HG03558 (cell line): Measurements from ENCODE around the gene RINL.
"Not testable (repeated sequence)": the region's sequence is repeated elsewhere in the genome, so short reads cannot be mapped to it uniquely, and the experiment has no call there.

Source experiments
- ATAC-seq: cut with Tn5 transposase; IDR thresholded peaks from one replicate; pipeline ENCODE4 v1.9.1; 2021; ENCODE audit warnings: moderate number of reproducible peaks; ENCODE audit not compliant: unreplicated experiment; ENCODE audit errors: extremely low read depth

Gene RINL

DNA sequence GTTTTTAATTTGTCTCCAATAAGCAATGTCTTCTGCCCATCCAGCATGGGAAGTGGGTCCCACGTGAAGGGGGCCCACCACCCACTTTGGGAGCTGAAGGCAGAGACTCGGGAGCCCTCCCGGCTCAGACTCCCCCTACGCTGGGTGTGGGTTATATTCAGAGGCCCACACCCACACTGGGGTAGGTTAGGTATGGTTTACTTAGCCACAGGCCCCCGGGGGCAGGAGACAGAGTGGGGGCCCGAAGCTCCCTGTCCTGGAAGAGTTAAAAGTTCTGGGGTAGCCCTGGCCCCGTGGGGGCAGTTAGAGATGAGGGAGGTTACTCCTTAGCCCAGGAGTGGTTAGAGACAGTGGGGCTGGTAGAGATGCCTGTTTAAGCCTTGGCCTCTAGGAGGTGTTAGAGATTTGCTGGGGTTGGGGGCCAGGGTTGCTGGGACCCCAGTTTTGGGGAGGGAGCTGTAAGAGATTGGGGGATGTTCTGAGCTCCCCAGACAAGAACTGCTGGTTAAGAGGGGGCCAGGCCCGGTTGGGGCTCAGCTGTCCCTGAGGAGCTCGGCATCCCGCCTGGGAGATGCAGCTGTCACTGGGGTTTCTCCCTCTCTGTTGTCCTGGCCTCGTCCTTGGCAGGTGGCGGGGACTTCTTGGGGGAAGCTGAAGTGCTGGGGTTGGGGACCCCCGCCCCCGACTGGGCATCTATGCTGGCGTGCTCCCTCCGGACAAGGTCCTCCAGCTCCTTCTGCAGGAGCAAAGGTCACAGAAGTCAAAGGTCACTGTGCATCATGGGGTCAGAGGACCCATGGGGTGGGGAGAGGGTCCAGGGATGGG lies 712 bp upstream of the RINL start:
- no peak for ATAC-seq

DNA sequence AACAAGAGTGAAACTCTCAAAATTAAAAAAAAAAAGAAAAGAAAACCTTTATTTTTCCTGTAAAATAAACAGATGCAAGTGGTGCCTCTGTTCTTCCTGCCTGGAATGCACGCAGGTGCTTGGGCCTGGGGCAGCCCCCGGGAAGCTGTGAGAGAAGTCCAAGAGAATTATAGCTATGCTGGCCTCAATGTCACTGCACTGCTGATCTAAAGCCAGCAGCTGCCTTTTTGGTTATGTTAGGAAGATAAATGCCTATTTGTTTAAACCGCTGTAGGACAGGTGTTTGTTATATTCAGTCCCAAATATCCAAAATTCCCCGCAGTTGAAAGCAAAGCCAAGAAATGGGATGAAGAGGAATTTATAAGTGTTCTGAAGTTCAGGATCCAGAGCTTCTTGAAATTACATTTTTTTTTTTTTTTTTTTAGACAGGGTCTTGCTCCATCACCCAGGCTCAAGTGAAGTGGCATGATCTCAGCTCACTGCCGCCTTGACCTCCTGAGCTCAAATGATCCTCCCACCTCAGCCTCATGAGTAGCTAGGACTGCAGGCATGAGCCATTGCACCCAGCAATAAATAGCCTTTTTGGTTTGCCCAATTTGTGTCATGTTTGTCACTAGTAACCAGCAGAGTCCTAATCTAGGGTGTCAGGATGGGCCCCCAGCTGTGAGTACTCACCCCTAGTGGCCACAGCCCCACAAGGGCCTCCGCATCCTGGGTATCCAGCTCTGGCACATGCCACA lies 2.2 kb downstream of the RINL start:
- ATAC-seq, result no peak

DNA sequence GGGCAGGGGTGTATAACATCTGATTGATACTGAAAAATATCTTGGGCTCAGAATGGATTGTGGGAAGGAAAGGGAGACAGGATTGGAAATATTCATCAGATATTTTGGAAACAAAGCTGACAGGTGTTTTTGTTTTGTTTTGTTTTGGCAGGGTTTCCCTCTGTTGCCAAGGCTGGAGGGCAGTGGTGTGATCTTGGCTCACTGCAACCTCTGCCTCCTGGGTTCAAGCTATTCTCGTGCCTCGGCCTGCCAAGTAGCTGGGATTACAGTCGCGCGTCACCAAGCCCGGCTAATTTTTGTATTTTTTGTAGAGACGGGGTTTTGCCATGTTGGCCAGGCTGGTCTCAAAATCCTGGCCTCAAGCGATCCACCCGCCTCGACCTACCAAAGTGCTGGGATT lies 4.7 kb downstream of the RINL start:
- not testable (repeated sequence) for ATAC-seq

DNA sequence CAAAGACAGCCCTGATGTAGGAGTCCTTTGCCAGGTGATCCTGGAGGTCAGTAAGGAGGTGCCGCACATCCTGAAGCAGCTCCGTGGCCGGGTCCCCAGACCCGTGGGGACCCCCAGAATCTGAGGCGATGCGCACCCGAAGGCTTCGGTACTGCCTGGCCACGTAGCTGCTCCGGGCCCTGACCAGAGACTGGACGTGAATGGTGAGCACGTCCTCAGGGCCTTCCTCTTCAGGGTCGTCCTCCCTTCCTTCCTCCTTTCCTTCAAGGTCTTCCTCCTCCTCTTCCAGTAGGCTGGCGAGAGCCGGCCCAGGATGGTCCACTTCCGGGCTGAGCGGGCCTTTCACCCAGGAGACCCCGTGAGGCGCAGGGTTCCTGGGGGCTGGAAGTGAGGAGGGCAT lies 7.5 kb downstream of the RINL start:
- ATAC-seq, result no peak

DNA sequence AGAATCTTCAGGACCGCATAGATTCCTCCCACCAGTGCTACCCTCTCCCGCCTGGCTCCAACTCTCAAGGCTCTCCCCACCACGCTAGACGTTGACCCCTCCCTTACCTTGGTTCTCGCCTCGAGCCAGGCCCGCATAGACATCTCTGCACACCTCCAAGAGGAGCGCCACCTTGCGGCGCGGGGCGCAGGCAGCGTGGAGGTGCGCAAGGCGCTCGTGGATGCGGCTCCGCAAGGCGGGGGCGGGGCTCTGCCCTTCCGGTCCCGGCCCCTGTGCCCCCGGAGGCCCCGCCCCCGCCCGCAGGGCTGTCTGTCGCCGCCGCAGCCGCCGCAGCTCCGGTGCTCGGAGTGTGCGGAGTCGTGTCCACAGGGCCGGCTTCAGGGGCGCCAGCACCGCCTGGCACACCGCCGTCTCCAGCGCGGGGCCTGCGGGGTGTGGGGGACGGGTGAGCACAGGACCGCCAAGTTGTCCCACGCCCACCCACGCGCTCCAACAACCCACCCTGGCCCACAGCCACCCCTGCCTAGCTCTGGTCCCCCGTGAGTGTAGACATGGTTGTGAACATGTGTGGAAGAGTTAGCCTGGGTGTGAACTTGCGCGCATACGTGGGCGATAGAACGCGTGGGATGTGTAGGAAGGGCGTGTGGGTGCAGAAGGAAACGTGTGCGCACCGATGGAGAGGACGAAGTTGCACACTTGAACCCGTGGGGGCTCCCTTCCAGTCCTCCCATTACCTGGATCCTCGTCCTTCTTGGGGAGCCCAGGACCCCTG lies 8.1 kb downstream of the RINL start:
- ATAC-seq, result no peak

DNA sequence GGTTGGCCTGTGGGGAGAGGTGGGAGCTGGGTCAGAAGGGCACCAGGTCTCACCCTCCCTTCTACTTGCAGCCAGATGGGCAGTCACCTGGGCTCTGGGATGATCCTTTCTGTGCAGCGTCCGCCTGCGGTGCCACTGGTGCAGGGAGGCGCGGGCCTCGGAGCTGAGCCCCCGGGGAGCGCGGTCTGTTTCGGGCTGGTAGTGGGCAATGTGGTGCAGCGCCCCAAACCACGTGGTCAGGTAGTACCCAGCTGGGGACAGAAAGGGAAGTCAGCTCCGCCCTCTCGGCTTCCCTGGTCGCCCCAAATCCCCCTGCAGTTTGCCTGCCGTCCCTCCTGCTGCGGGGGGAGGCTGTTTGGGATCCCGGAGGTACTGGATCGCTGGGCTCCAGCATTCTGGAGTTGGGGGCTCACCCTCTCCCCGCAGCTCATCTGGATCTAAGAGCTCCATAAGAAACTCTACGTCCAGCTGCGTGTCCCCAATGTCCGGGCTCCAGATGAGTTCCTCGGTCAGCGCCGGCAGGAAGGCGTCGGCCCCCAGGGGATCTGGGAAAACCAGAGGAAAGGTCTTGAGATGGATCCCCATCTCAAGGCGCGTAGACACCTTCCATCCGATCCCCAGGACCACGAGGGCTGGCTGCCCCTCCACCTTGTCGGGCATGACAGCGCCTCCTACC lies 8.8 kb downstream of the RINL start:
- ATAC-seq, result no peak

DNA sequence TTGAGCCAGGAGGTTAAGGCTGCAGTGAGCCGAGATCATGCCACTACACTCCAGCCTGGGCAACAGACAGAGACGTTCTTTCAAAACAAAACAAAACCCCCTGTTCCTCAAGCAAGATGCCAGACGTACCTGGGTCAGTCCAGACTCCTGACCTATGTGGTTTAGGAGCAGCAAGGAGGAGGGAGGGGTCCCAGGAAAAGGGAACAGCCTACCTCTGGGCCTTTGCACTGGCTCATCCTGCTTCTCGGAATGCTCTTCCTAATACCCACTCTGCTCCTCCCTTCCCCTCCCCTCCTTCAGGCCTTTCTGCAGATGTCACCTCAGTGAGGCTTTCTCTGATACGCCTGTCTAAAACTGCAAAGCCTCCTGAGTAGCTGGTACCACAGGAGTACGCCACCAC lies 9.5 kb downstream of the RINL start:
- ATAC-seq, result no peak

DNA sequence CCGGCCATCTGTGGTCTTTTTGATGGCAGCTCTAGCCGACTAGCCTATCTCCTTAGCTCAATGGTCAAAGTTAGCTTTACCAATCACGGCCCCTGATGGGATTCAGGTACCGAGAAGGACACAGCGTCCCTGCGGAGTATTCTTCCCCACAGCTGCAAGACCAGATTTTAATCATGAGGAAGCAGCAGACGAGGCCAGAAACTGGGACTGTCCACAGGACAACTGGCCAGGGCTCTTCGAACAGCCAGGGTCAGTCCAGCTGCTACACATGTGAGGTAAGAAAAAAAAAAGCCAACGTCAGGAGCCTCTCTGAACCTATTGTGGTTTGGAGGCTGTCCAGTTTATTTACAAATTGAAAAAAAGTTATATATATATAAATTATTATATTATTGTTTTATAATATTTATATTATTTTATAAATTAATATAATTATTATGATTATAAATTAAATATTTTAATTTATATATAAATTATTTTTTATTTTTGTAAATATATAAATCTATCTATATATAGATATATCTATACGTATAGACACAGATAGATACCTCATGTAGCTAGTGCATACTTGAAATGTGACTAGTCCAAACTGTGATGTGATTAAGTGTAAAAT lies 10.8 kb downstream of the RINL start:
- no peak for ATAC-seq

DNA sequence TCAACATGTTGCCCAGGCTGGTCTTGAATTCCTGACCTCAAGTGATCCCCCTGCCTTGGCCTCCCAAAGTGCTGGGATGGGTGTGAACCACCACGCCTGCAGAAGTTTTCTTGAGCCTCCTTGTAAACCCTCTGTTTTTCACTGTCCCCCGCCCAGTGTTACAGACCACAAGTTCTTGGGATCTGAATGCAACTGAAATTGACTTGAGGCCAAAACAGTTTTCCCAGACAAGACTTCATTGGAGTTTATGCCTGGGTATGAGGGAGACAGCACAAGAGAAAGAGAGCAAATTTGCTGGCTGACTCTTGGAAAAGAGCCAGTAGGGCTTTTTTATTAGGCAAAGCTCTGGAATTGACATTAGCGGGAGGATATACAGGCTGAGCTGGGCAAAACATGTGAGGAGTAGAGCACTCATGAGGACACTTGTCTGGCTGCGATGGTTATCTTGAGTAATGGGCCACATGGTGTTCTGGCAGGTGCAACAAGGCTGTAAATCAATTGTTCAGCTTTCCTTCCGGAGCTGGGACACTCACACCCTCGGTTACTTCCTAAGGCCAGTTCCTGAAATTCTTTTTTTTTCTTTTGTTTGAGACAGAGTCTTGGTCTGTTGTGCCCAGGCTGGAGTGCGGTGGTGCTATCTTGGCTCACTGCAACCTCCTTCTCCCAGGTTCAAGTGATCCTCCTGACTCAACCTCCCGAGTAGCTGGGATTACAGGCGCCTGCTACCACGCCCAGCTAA lies 15.6 kb downstream of the RINL start:
- no peak for ATAC-seq

DNA sequence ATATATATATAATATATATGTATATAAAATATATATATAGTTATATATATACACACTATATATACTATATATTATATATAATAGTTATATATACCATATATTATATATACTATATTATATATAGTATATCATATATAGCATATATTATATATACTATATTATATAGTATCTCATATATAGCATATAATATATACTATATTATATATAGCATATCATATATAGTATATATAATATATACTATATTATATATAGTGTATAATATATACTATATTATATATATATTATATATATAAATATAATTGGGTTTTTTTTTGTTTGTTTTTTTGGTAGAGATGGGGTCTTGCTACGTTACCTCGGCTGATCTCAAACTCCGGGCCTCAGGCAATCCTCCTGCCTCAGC lies 16.7 kb downstream of the RINL start:
- no peak for ATAC-seq

DNA sequence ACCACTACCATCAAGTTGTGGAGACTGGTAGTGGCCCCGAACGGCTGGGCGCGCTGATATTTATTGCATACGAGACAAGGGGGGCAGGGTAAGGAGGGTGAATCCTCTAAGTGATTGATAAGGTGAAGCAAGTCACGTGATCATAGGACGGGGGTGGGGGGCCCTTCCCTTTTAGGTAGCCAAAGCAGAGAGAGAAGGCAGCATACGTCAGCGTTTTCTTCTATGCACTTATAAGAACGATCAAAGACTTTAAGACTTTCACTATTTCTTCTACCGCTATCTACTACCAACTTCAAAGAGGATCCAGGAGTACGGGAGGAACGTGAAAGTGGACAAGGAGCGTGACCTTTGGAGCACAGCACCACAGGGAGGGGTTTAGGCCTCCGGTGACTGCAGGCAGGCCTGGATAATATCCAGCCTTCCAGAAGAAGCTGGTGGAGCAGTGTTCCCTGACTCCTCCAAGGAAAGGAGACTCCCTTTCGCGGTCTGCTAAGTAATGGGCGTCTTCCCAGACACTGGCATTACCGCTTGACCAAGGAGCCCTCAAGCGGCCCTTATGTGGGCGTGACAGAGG lies 18.4 kb downstream of the RINL start:
- ATAC-seq, result not testable (repeated sequence)

DNA sequence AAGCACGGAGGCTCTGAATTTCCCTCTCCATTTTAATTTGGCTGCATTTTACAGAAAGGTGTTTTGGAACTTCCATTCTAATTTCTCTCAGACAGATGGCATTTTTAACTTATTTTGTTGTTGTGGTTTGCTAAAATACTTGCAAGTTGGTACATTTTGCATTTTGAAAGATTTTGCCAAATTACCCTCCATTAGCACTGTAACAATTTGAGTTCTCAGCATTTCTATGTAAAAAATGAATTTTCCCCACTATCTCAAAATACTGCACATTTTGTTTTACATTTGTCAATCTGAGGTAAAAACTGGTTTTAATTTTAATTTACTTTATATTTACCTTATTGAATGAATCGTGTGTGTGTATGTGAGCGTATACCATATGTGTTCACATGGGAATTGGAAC lies 21.3 kb downstream of the RINL start:
- ATAC-seq, result no peak

DNA sequence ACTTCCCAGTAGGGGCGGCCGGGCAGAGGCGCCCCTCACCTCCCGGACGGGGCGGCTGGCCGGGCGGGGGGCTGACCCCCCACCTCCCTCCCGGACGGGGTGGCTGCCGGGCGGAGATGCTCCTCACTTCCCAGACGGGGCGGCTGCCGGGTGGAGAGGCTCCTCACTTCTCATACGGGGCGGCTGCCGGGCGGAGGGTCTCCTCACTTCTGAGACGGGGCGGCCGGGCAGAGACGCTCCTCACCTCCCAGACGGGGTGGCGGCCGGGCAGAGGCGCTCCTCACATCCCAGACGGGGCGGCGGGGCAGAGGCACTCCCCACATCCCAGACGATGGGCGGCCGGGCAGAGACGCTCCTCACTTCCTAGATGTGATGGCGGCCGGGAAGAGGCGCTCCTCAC lies 22.3 kb downstream of the RINL start:
- ATAC-seq, result not testable (repeated sequence)

DNA sequence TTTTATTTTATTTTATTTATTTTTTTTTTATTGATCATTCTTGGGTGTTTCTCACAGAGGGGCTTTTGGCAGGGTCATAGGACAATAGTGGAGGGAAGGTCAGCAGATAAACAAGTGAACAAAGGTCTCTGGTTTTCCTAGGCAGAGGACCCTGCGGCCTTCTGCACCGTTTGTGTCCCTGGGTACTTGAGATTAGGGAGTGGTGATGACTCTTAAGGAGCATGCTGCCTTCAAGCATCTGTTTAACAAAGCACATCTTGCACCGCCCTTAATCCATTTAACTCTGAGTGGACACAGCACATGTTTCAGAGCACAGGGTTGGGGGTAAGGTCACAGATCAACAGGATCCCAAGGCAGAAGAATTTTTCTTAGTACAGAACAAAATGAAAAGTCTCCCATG lies 23.1 kb downstream of the RINL start:
- ATAC-seq, result not testable (repeated sequence)

DNA sequence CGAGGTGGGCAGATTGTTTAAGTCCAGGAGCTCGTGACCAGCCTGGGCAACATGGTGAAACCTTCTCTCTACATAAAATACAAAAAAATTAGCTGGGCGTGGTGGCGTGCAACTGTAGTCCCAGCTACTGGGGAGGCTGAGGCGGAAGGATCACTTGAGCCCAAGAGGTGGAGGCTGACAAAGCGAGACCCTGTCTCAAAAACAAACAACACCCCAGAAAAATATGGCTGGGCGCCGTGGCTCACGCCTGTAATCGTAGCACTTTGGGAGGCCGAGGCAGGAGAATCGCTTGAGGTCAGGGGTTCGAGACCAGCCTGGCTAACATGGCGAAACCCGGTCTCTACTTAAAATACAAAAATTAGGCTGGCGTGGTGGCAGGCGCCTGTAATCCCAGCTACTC lies 24.9 kb downstream of the RINL start:
- ATAC-seq, result no peak

DNA sequence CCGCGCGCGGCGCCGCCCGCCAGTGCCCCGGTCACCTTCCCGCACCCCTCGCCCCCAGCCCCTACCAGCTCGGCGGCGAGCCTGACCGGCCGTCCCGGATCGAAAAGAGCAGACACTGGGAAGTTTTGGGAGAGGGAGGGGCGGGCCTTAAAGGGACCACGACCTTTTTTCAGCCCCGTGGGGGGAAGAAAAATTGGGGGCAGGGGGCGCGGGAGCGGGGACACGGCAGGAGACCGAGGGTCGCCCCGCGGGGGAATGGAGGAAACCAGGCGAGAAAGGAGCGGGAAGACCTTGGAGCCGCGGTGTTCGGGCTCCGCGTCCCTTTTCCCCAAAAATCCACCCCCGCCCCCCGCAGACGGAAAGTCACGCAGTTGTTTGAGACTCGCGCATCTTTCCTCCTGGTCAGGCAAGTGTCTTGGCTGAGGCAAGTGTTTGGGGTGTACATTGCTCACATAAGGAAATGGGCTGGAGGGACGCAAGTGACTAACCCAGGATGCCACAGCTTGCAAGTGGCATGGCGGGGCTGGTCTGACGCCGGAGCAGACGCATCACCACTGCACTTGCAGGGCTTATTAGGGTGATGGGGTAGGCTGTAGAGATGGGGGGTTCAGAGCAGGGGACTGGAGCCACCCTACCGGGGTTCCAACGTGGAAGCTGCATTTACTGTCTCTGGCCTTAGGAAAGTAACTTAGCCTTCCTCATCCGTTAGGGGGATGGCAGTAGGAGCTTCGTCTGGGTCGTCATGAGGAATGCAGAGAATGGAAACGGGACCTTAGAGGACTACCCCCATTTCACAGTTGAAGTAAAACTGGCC lies 25.6 kb downstream of the RINL start:
- ATAC-seq, result no peak

DNA sequence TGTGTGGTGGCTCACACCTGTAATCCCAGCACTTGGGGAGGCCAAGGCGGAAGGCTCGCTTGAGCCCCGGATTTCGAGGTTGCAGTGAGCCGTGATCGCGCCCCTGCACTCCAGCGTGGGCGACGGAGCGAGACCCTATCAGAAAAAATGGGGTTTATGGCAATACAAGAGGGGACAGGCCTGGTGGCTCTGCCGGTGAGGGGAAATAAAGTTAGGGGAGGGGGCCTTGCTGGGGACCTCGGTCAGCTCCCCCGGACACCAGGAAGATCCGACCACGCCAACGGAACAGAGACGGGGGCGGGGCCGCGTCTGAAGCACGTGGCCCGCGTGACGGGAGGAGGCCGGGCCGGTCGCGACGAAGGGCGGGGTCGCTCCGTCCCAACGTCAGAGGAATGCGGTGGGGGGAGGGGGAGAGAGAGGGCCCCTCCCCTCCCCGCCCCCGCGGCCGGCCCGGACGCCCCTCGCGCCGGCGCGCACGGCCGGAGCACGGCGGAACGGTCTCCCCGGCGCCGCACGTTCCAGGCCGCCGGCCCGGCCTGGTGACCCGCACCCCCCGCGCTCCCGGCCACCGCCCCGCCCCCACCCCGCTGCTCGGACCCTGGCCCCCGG lies 26.3 kb downstream of the RINL start:
- no peak for ATAC-seq
